PC-9 (cell line): Measurements from ENCODE around the gene SYNRG. TPM values are rescaled to one million over a fixed set of nuclear protein-coding genes. Genes with fewer than 3 reads are reported as not detected.

Experiments
- BruUV-seq: library from RNA; stranded (reverse); fragments of 400-500 nt; replicated peaks from 2 replicates; lab custom pipeline; 2021; lab: Mats Ljungman, UMichigan
- CTCF ChIA-PET: fragments of 300-600 bp; sonication (Branson Sonifier 250); formaldehyde crosslinking; loops from one replicate; lab custom pipeline; 2022; ENCODE audit warnings: antibody characterized with exemption; lab: Charles Lee
- POLR2A ChIA-PET: fragments of 300-600 bp; sonication (Branson Sonifier 250); formaldehyde crosslinking; loops from one replicate; lab custom pipeline; 2022; ENCODE audit warnings: antibody characterized with exemption; ENCODE audit not compliant: unreplicated experiment; lab: Charles Lee
- DNase-seq, 2 experiments: peaks; one replicate each; pipeline versions ENCODE4 v3.0.0 to v3.0.0-alpha.2; 2015 to 2022; ENCODE audit warnings: mixed read lengths in 1 of 2
- H2AFZ ChIP-seq: fragments of 200-600 bp; sonication (generic); 2 replicates; pipeline ENCODE4 v1.8.1; 2017; ENCODE audit warnings: antibody characterized with exemption
- H3F3A ChIP-seq: fragments of 200-600 bp; sonication (generic); 2 replicates; pipeline ENCODE4 v1.8.1; 2017; ENCODE audit warnings: antibody characterized with exemption, mild to moderate bottlenecking, low read depth; ENCODE audit not compliant: insufficient read depth
- H3K27ac ChIP-seq: fragments of 200-600 bp; sonication (generic); 2 replicates; pipeline ENCODE4 v1.6.1; 2016; ENCODE audit warnings: mixed run types
- H3K27me3 ChIP-seq: fragments of 200-600 bp; sonication (generic); 2 replicates; pipeline ENCODE4 v1.6.1; 2016; ENCODE audit warnings: low read depth, mixed run types; ENCODE audit not compliant: insufficient read depth
- H3K36me3 ChIP-seq: fragments of 200-600 bp; sonication (generic); 2 replicates; pipeline ENCODE4 v1.6.1; 2016; ENCODE audit warnings: low read depth, mixed run types
- H3K4me1 ChIP-seq: fragments of 200-600 bp; sonication (generic); replicated peaks from 2 replicates; pipeline ENCODE4 v1.6.1; 2016; ENCODE audit warnings: mixed run types; ENCODE audit not compliant: insufficient read depth
- H3K4me2 ChIP-seq: fragments of 200-600 bp; sonication (generic); 2 replicates; pipeline ENCODE4 v1.6.1; 2017; ENCODE audit warnings: mixed run types
- H3K4me3 ChIP-seq: fragments of 200-600 bp; sonication (generic); 2 replicates; pipeline ENCODE4 v1.6.1; 2016; ENCODE audit warnings: mixed run types
- H3K79me2 ChIP-seq: fragments of 200-600 bp; sonication (generic); 2 replicates; pipeline ENCODE4 v1.6.1; 2017; ENCODE audit warnings: low read depth, mixed run types
- H3K9me2 ChIP-seq: fragments of 200-600 bp; sonication (generic); 2 replicates; pipeline ENCODE4 v1.8.1; 2017; ENCODE audit warnings: mild to moderate bottlenecking; ENCODE audit not compliant: insufficient read depth
- H3K9me3 ChIP-seq: fragments of 200-600 bp; sonication (generic); 2 replicates; pipeline ENCODE4 v1.8.1; 2016; ENCODE audit warnings: low read depth; ENCODE audit not compliant: insufficient read depth
- H4K20me1 ChIP-seq: fragments of 200-600 bp; sonication (generic); 2 replicates; pipeline ENCODE4 v1.8.1; 2017; ENCODE audit not compliant: insufficient read depth
- EZH2 ChIP-seq: fragments of 200-600 bp; sonication (generic); IDR thresholded peaks from 2 replicates; pipeline ENCODE4 v1.8.0; 2017; ENCODE audit warnings: antibody characterized with exemption, low read depth
- intact Hi-C: fragments of 100-400 bp; cut with micrococcal nuclease; formaldehyde crosslinking; loops from one replicate; pipeline ENCODE4 v1.10.0; 2022; ENCODE audit not compliant: unreplicated experiment
- total RNA-seq: library from RNA; stranded (reverse); gene quantifications from 2 replicates; pipeline ENCODE4 v1.2.3, GENCODE V29; 2021
- TF ChIP-seq, protein P1 (sequence below): fragments of 200-600 bp; sonication (generic); conservative IDR thresholded peaks from 2 replicates; pipeline ENCODE4 v1.6.1; 2017; ENCODE audit warnings: mixed run types, antibody characterized with exemption, mild to moderate bottlenecking, moderate library complexity

SYNRG gene
- total RNA-seq, 1 experiment from 2014 or later, result 28.9 TPM

DNA sequence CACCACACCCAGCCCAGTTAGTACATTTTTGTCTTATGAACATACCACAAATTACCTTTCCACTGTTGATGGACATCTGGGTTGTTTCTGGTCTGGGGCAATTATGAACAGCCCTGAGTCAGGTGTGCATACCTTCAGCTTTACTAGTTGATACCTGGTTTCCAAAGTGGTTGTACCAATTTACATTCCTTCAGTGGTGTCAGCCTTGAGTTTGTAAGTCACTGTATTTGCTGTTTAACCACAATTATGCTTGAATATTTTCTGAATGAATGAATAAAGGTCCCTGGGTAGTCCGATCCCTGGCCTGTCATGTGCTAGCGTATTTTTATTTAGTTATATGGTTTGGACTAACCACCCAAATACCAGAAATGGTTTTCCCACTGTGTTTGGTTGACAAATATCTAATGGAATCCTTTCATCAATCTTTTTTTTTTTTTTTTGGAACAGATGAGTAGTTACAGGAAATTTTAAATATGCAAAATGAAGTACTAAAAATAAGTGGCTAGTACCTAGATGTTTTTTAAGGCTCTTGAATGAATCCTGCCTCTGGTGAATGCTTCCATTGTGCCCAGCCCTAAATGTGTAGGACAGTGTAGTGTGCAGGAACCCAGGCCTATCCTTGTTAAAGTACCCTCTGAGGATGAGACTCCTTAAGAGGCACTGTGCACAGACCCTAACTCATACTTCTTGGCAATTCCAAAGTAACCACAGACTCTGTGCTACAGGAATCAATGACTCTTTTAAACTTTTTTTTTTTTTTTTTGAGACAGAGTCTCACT is 115.8 kb downstream of the SYNRG start:
- peaks cover 51% of the 10 kb centered on the region for H3K4me1 ChIP-seq
- H3K79me2 ChIP-seq, result peaks cover 82% of the 10 kb centered on the region
- TF ChIP-seq EZH2, result no peak
- TF ChIP-seq, protein P1, sequence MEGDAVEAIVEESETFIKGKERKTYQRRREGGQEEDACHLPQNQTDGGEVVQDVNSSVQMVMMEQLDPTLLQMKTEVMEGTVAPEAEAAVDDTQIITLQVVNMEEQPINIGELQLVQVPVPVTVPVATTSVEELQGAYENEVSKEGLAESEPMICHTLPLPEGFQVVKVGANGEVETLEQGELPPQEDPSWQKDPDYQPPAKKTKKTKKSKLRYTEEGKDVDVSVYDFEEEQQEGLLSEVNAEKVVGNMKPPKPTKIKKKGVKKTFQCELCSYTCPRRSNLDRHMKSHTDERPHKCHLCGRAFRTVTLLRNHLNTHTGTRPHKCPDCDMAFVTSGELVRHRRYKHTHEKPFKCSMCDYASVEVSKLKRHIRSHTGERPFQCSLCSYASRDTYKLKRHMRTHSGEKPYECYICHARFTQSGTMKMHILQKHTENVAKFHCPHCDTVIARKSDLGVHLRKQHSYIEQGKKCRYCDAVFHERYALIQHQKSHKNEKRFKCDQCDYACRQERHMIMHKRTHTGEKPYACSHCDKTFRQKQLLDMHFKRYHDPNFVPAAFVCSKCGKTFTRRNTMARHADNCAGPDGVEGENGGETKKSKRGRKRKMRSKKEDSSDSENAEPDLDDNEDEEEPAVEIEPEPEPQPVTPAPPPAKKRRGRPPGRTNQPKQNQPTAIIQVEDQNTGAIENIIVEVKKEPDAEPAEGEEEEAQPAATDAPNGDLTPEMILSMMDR, result no peak
- intact Hi-C loops, result no loop called here
- no peak overlapping the region for H3K4me3 ChIP-seq
- 0 out of 2 replicates have a peak overlapping the region, but pooled peaks have one; percentile 11 for H3K4me2 ChIP-seq
- H3K27ac ChIP-seq, result peak overlapping the region; percentile 66
- 0 out of 2 replicates have a peak, but pooled peaks cover 5% of the 10 kb centered on the region for H3K9me3 ChIP-seq
- peak; percentile 7 to 97 for DNase-seq
- CTCF ChIA-PET, result no interaction called here
- peaks cover 50% of the 10 kb centered on the region for H3F3A ChIP-seq
- H4K20me1 ChIP-seq, result peaks cover 25% of the 10 kb centered on the region
- H3K9me2 ChIP-seq, result no peaks in the 10 kb centered on the region
- H3K36me3 ChIP-seq, result no peaks in the 10 kb centered on the region
- POLR2A ChIA-PET, result no interaction called here
- H3K27me3 ChIP-seq, result no peaks in the 10 kb centered on the region
- BruUV-seq, result no TSS peak
- H2AFZ ChIP-seq, result no peak overlapping the region

DNA sequence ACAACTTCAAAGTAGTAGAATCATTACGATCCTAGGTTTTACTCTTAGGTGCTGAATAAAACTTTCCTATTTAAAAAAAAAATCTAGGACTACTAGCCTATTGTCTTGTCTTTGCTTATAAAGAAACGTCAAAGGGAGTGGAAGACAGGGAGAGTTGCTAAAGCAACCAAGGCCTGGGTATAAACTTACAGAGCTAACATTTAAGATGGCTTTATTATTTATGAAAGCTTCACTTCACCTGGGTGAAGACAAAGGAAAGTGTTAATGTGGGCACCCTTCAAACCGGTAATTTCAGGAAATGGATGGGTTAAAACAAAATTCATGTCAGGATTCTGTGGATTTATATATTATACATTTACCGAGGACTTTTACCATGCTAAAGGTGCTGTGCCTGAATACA is 117.1 kb downstream of the SYNRG start:
- no peaks in the 10 kb centered on the region for H3K9me2 ChIP-seq
- 0 out of 2 replicates have a peak, but pooled peaks cover 5% of the 10 kb centered on the region for H3K9me3 ChIP-seq
- peaks cover 21% of the 10 kb centered on the region for H4K20me1 ChIP-seq
- no peaks in the 10 kb centered on the region for H3K36me3 ChIP-seq
- CTCF ChIA-PET, result no interaction called here
- peak overlapping the region; percentile 98 for H3K4me2 ChIP-seq
- intact Hi-C loops, result no loop called here
- H3K4me3 ChIP-seq, result peak overlapping the region; percentile 87
- no TSS peak for BruUV-seq
- peaks cover 64% of the 10 kb centered on the region for H3K4me1 ChIP-seq
- TF ChIP-seq, protein P1, result no peak
- no peak for TF ChIP-seq EZH2
- H3F3A ChIP-seq, result peaks cover 61% of the 10 kb centered on the region
- peaks cover 69% of the 10 kb centered on the region for H3K79me2 ChIP-seq
- no peak for DNase-seq
- peak overlapping the region; percentile 66 for H3K27ac ChIP-seq
- POLR2A ChIA-PET, result no interaction called here
- no peak overlapping the region for H2AFZ ChIP-seq
- H3K27me3 ChIP-seq, result no peaks in the 10 kb centered on the region

DNA sequence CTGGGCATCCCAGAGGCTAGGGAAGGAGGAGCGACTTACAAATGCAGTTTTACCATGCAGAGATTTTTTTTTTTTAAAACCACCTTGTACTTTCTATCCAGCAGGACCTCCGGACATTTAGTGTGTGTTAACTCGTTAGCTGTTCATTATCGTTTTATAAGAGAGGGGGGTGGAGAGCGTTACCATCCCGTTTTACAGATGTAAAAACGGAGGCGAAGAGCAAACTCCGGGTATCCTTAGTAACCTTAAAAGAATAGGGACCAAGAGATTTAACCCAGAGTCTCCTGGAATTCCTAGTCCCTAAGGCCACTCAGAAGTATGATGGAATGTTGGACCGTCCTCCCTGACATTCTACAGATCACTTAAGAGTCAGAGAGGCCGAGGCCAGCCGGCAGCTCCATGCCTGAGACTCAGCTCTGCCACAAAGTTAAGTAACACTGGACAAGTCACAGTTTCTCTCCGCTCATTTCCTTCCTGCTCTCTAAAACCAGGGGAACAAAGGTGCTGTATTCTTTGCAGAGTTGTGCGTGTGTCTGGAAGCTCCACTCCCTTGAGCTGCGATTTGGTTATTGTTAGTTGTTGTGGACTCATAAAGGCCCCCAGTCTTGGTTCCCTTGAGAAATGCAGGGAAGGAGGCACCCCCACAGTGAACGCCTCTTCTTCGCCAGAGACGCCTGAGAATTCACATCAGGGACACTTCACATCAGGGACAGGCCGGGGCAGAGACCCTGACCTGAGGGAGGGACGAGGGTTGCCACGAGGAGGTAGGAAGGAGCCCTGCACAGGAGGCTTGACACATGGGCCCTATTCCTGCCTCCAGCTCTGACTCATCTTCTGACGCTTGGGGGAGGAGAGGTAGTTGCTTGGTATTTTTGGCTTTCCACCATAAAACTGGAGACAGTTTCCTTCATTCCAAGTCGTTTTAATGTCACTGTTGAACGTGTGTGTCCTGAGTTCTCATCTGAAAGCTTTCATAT is 118.3 kb downstream of the SYNRG start:
- intact Hi-C loops, result no loop called here
- H3K4me3 ChIP-seq, result peak overlapping the region; percentile 87
- peak; percentile 50 to 87 for DNase-seq
- ChIA-PET POLR2A (interaction anchor here (0.6 to 1.0 kb wide), 3 partner anchors 53 to 215 kb away, joined by 4 to 10 read pairs (median 4); no protein-coding TSS in a partner anchor), CTCF (interaction anchor here (0.5 kb wide), 1 partner anchor 95 kb away, joined by 5 read pairs; no protein-coding TSS in a partner anchor)
- no peaks in the 10 kb centered on the region for H3K9me2 ChIP-seq
- no peaks in the 10 kb centered on the region for H3K27me3 ChIP-seq
- H3K36me3 ChIP-seq, result no peaks in the 10 kb centered on the region
- 0 out of 2 replicates have a peak, but pooled peaks cover 5% of the 10 kb centered on the region for H3K9me3 ChIP-seq
- TF ChIP-seq, protein P1, result no peak
- TF ChIP-seq EZH2, result no peak
- peaks cover 21% of the 10 kb centered on the region for H4K20me1 ChIP-seq
- H3K4me2 ChIP-seq, result peak overlapping the region; percentile 98
- H3F3A ChIP-seq, result peaks cover 68% of the 10 kb centered on the region
- peak overlapping the region; percentile 57; the same call in 1 of the 2 replicates for H2AFZ ChIP-seq
- H3K79me2 ChIP-seq, result peaks cover 56% of the 10 kb centered on the region
- BruUV-seq, result TSS peak; percentile 39
- peak overlapping the region; percentile 66 for H3K27ac ChIP-seq
- H3K4me1 ChIP-seq, result peaks cover 64% of the 10 kb centered on the region
